ENCODE data around the gene CAMKMT.

DNA sequence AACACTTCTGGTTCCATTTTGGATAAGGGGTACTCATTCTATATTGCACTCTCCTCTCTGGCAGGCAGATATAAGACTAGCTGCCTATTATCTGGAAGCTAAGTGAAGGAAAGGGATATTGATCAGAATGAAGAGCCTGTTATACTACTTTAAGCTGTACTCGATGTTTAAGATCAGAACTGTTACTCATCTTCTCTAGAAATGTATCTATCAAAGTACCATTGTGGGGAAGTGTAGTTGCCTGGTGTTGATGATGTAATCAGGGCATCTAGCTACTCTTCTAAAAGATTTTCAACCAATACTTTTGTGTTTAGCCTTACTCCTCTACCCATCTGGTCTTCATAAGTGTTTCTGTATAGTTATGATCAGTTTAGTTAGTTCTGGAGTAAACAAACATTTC is 5.8 kb downstream of the CAMKMT start:
- TF ChIP-seq, protein P1, sequence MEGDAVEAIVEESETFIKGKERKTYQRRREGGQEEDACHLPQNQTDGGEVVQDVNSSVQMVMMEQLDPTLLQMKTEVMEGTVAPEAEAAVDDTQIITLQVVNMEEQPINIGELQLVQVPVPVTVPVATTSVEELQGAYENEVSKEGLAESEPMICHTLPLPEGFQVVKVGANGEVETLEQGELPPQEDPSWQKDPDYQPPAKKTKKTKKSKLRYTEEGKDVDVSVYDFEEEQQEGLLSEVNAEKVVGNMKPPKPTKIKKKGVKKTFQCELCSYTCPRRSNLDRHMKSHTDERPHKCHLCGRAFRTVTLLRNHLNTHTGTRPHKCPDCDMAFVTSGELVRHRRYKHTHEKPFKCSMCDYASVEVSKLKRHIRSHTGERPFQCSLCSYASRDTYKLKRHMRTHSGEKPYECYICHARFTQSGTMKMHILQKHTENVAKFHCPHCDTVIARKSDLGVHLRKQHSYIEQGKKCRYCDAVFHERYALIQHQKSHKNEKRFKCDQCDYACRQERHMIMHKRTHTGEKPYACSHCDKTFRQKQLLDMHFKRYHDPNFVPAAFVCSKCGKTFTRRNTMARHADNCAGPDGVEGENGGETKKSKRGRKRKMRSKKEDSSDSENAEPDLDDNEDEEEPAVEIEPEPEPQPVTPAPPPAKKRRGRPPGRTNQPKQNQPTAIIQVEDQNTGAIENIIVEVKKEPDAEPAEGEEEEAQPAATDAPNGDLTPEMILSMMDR (IDR thresholded peaks at IDR 0.05) = no peak
- TF ChIP-seq EZH2 (IDR thresholded peaks at IDR 0.05; ENCODE audit: borderline replicate concordance, insufficient read depth, low read depth, low read length, poor library complexity, severe bottlenecking) = no peak

Data from B cell (primary cell).